Choroid plexus epithelial cell (primary cell): ENCODE measurements around the gene CLDN11.

Experiments
- DNase-seq: peaks from one replicate; pipeline ENCODE4 v3.0.0-alpha.2; 2010; ENCODE audit warnings: low read depth
- H3K4me3 ChIP-seq: 2 replicates; pipeline ENCODE4 v1.5.1; 2011; ENCODE audit warnings: low read depth, mild to moderate bottlenecking, control low read depth, low read length, moderate library complexity
- TF ChIP-seq, protein P1 (sequence below): conservative IDR thresholded peaks from 2 replicates; pipeline ENCODE4 v1.5.1; 2011; ENCODE audit warnings: low read depth, mild to moderate bottlenecking, control low read depth, inconsistent platforms, low read length, moderate library complexity

Gene CLDN11

DNA sequence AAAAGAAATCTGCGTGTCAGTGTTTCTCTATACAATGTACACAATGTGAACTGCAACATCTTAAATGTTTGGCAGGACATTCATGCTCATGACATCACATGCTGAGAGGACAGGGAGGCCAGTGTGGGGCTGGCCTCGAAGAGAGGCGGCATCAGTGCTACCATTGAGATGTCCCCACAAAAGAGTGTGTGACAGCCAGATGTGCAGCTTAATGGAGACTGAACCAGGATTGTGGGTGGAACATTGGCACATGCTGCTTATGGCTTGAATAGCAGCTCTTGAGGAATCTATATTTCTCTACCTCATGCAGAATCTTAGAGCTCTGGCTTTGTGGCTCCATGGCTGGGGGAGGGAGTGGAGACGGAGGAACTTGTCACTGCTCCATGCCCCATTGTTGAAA, 18.5 kb downstream of the CLDN11 start:
- DNase-seq, result no peak
- TF ChIP-seq, protein P1, sequence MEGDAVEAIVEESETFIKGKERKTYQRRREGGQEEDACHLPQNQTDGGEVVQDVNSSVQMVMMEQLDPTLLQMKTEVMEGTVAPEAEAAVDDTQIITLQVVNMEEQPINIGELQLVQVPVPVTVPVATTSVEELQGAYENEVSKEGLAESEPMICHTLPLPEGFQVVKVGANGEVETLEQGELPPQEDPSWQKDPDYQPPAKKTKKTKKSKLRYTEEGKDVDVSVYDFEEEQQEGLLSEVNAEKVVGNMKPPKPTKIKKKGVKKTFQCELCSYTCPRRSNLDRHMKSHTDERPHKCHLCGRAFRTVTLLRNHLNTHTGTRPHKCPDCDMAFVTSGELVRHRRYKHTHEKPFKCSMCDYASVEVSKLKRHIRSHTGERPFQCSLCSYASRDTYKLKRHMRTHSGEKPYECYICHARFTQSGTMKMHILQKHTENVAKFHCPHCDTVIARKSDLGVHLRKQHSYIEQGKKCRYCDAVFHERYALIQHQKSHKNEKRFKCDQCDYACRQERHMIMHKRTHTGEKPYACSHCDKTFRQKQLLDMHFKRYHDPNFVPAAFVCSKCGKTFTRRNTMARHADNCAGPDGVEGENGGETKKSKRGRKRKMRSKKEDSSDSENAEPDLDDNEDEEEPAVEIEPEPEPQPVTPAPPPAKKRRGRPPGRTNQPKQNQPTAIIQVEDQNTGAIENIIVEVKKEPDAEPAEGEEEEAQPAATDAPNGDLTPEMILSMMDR, result no peak
- H3K4me3 ChIP-seq, result no peak overlapping the region

DNA sequence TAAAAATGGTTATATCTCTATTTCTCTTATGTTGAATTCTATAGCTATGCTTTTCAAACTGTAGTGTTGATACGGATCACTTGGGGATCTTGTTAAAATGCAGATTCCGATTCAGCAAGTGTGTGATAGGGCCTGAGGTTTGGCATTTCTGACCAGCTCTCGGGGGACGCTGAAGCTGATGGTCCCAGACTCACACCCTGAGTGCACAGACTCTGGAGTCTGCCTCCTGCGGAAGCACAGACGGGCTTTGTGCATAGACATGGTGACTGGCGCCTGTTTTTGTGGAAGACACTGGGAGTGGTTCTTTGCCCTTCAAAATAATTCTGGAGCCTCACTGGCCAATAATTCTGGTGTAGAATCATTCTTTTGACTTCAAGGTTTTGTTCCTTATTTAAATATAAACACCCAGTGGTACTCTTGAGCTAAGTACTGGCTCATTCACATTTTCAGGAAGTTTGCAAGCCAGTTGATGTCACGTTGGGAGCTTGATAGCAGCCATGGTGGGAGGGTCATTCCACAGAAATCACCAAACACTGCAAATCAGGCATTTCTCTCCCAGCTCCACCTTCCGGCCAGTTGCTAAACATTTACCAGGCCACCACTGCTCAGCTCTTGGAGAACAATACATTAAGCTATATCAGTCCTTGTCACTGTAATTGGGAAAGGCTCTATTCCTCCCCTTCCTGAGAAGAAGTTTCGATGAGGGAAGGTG, 19.2 kb downstream of the CLDN11 start:
- TF ChIP-seq, protein P1, result no peak
- H3K4me3 ChIP-seq, result no peak overlapping the region
- DNase-seq, result no peak

GRCh38 chr3:170438836-170439235, 20.2 kb downstream of the CLDN11 start:
- no peak for DNase-seq
- TF ChIP-seq, protein P1, result no peak
- no peak overlapping the region for H3K4me3 ChIP-seq

DNA sequence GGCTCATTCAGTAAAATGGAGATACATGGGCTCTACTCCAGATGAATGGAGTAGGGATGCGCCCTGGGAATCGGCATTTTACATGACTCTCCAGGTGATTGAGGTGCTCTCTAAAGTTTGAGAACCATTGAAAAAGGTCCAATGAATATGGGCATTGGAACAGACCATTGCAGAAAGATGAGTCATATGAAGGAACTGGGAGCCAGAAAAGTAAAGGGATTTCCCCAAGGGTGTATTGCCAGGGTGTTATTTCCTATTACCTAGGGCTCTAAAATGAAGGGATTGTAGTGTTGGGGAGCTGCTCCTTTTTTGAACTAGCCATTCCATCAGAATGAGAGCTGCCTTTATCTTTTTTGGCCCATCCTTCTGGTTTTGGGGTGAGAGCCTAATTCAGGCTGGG, 21.7 kb downstream of the CLDN11 start:
- TF ChIP-seq, protein P1, result no peak
- peak; percentile 58 for DNase-seq

GRCh38 chr3:170441412-170441811, 22.7 kb downstream of the CLDN11 start:
- TF ChIP-seq, protein P1, result no peak
- H3K4me3 ChIP-seq, result no peak overlapping the region
- DNase-seq, result no peak

More for the DNA sequence above, 21.7 kb downstream of the CLDN11 start:
- H3K4me3 ChIP-seq, result no peak overlapping the region

- no peak overlapping the region for H3K4me3 ChIP-seq
- no peak for DNase-seq
- TF ChIP-seq, protein P1, result no peak
Observed at GRCh38 chr3:170442947-170443346, 24.3 kb downstream of the CLDN11 start.

DNA sequence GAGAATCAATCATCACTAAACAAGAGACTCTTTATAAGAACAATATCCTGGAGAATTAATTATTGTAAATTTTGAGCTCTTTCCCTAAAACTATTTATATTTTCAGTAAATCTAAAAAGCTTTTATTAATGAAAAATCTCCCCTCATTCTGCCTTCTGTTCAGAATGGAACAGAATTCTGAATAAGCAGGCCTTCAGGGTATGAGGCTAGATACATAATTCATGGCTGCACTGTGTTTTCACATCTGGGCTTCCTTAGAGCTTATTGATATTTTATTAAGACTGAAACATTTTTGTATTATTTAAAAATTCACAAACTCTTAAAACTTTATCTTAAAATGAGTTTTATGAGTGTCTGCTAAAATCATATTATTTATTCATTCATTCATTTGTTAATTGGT, 24.8 kb downstream of the CLDN11 start:
- no peak overlapping the region for H3K4me3 ChIP-seq
- TF ChIP-seq, protein P1, result no peak
- no peak for DNase-seq
